NCI-H1105 (cell line): ENCODE results near the gene EPN2.
A peak's percentile ranks its signal among the peaks of the same experiment; 100 is the strongest.

ENCODE experiments used
- DNase-seq: peaks from one replicate; lab custom pipeline; 2025; lab: John Stamatoyannopoulos, UW

Gene EPN2

GRCh38 chr17:19365833-19366636 lies 128.9 kb downstream of the EPN2 start:
- no peak for DNase-seq

- no peak for DNase-seq
These were observed 129.4 kb downstream of the EPN2 start for GRCh38 chr17:19366637-19366972.

- DNase-seq: no peak
These were observed 131.1 kb downstream of the EPN2 start for GRCh38 chr17:19368229-19368628.

GRCh38 chr17:19369107-19369778 lies 132.1 kb downstream of the EPN2 start:
- DNase-seq: no peak

GRCh38 chr17:19369846-19370492 lies 132.8 kb downstream of the EPN2 start:
- DNase-seq: no peak

GRCh38 chr17:19370493-19370960 lies 133.4 kb downstream of the EPN2 start:
- DNase-seq: no peak

GRCh38 chr17:19371259-19372010 lies 134.3 kb downstream of the EPN2 start:
- DNase-seq: no peak

GRCh38 chr17:19372011-19372370 lies 134.8 kb downstream of the EPN2 start:
- DNase-seq: no peak

GRCh38 chr17:19372439-19372838 lies 135.3 kb downstream of the EPN2 start:
- DNase-seq: no peak

GRCh38 chr17:19372866-19373504 lies 135.8 kb downstream of the EPN2 start:
- no peak for DNase-seq

- no peak for DNase-seq
These were observed 137.0 kb downstream of the EPN2 start for GRCh38 chr17:19374136-19374535.

GRCh38 chr17:19375732-19376131 lies 138.6 kb downstream of the EPN2 start:
- DNase-seq: no peak

- peak; percentile 56 for DNase-seq
These were observed 139.6 kb downstream of the EPN2 start for GRCh38 chr17:19376811-19377210.

GRCh38 chr17:19377602-19378415 lies 140.6 kb downstream of the EPN2 start:
- DNase-seq: peak; percentile 100

- DNase-seq: no peak
These were observed 141.5 kb downstream of the EPN2 start, which contains the start of gene MAPK7 for GRCh38 chr17:19378416-19379360. TSS of gene MAPK7 (plus strand) at chr17:19378498. CDS start at chr17:19378901, 403 bp downstream.

GRCh38 chr17:19379361-19380065 lies 142.3 kb downstream of the EPN2 start:
- no peak for DNase-seq

- DNase-seq: no peak
These were observed 143.5 kb downstream of the EPN2 start for GRCh38 chr17:19380481-19381301.

- DNase-seq: no peak
These were observed 144.2 kb downstream of the EPN2 start for GRCh38 chr17:19381361-19381740.
